ENCODE measurements around the gene EPB41L5. TPM values are rescaled to one million over a fixed set of nuclear protein-coding genes. Genes with fewer than 3 reads are reported as not detected.
A peak's percentile ranks its signal among the peaks of the same experiment; 100 is the strongest.

EPB41L5 gene
- total RNA-seq, 1 donor from 2014 or later, result 84.0 TPM

- no peak overlapping the region for H3K9ac ChIP-seq
- H3K4me1 Mint-ChIP-seq, result peaks cover 19% of the 10 kb centered on the region
- H3K4me3 Mint-ChIP-seq, result peak overlapping the region; percentile 84
- peak overlapping the region; percentile 80 for H3K4me2 ChIP-seq
- peaks cover 30% of the 10 kb centered on the region for H3K36me3 Mint-ChIP-seq
- H3K4me3 ChIP-seq, result peak overlapping the region; percentile 52
- H3K27me3 ChIP-seq, result peaks cover 13% of the 10 kb centered on the region
- peaks cover 6% of the 10 kb centered on the region for H3K4me1 ChIP-seq
- H4K20me1 ChIP-seq (ENCODE audit: low read depth), result no peaks in the 10 kb centered on the region
- H3K9me3 ChIP-seq (ENCODE audit: low read depth), result no peaks in the 10 kb centered on the region
- H3K27ac Mint-ChIP-seq, result peak overlapping the region; percentile 79
- H2AFZ ChIP-seq (replicated peaks), result peak overlapping the region; percentile 89
- TF ChIP-seq EZH2phosphoT487 (IDR thresholded peaks at IDR 0.05) (no peak), CTCF (IDR thresholded peaks at IDR 0.05) (no peak), EZH2 (IDR thresholded peaks at IDR 0.05) (no peak)
- no peaks in the 10 kb centered on the region for H3K36me3 ChIP-seq
- H3K27ac ChIP-seq, result no peak overlapping the region
- H3F3A ChIP-seq (ENCODE audit: low read depth), result no peaks in the 10 kb centered on the region
- DNase-seq (ENCODE audit: low spot score), result no peak
- H3K9me3 Mint-ChIP-seq, result peaks cover 15% of the 10 kb centered on the region
- H3K79me2 ChIP-seq (ENCODE audit: low read depth), result peaks cover 18% of the 10 kb centered on the region
- peaks cover 18% of the 10 kb centered on the region for H3K27me3 Mint-ChIP-seq (ENCODE audit: insufficient read depth, low read depth)
Measured at GRCh38 chr2:120222186-120223033, 209.5 kb downstream of the EPB41L5 start.

- peak; percentile 85 for DNase-seq (ENCODE audit: low spot score)
- peak within 1 kb of the TSS; percentile 88 for H3K4me3 Mint-ChIP-seq
- Histone ChIP-seq H4K20me1 (ENCODE audit: low read depth) (no peaks in the 10 kb centered on the region), H3K27ac (no peak within 1 kb of the TSS), H3F3A (ENCODE audit: low read depth) (no peaks in the 10 kb centered on the region), H3K4me3 (peak within 1 kb of the TSS; percentile 52), H3K9me3 (ENCODE audit: low read depth) (no peaks in the 10 kb centered on the region), H3K27me3 (peaks cover 13% of the 10 kb centered on the region), H3K36me3 (no peaks in the 10 kb centered on the region), H3K4me2 (peak within 1 kb of the TSS; percentile 80), H3K4me1 (peaks cover 6% of the 10 kb centered on the region), H3K9ac (no peak within 1 kb of the TSS), H3K79me2 (ENCODE audit: low read depth) (peaks cover 18% of the 10 kb centered on the region), H2AFZ (replicated peaks) (peak within 1 kb of the TSS; percentile 89)
- H3K9me3 Mint-ChIP-seq, result peaks cover 12% of the 10 kb centered on the region
- peaks cover 21% of the 10 kb centered on the region for H3K4me1 Mint-ChIP-seq
- H3K36me3 Mint-ChIP-seq, result peaks cover 27% of the 10 kb centered on the region
- TF ChIP-seq EZH2 (IDR thresholded peaks at IDR 0.05), result peak; percentile 47
- TF ChIP-seq EZH2phosphoT487 (IDR thresholded peaks at IDR 0.05), result no peak
- peak; percentile 40 for TF ChIP-seq CTCF (IDR thresholded peaks at IDR 0.05)
- H3K27me3 Mint-ChIP-seq (ENCODE audit: insufficient read depth, low read depth), result peaks cover 15% of the 10 kb centered on the region
- H3K27ac Mint-ChIP-seq, result peak within 1 kb of the TSS; percentile 79
Measured at GRCh38 chr2:120223034-120223912, 210.4 kb downstream of the EPB41L5 start, which contains the start of gene TMEM185B. Gene TMEM185B (minus strand): TSS chr2:120223400. CDS start chr2:120222976, 424 bp downstream.

- H3K27ac Mint-ChIP-seq, result no peak overlapping the region
- H3K36me3 Mint-ChIP-seq, result peaks cover 20% of the 10 kb centered on the region
- no peak overlapping the region for H3K9ac ChIP-seq
Measured at GRCh38 chr2:120224256-120224655, 211.4 kb downstream of the EPB41L5 start.

More at GRCh38 chr2:120224256-120224655, 211.4 kb downstream of the EPB41L5 start:
- Histone ChIP-seq H4K20me1 (ENCODE audit: low read depth) (no peaks in the 10 kb centered on the region), H3K4me1 (peaks cover 6% of the 10 kb centered on the region), H3K4me2 (peak overlapping the region; percentile 80), H3K36me3 (no peaks in the 10 kb centered on the region), H3K79me2 (ENCODE audit: low read depth) (peaks cover 18% of the 10 kb centered on the region), H3K4me3 (no peak overlapping the region), H3F3A (ENCODE audit: low read depth) (no peaks in the 10 kb centered on the region), H3K27me3 (peaks cover 13% of the 10 kb centered on the region), H2AFZ (replicated peaks) (no peak overlapping the region), H3K9me3 (ENCODE audit: low read depth) (no peaks in the 10 kb centered on the region), H3K27ac (no peak overlapping the region)
- TF ChIP-seq CTCF (IDR thresholded peaks at IDR 0.05) (no peak), EZH2phosphoT487 (IDR thresholded peaks at IDR 0.05) (no peak), EZH2 (IDR thresholded peaks at IDR 0.05) (no peak)
- Mint-ChIP-seq H3K27me3 (ENCODE audit: insufficient read depth, low read depth) (peaks cover 16% of the 10 kb centered on the region), H3K4me1 (peaks cover 21% of the 10 kb centered on the region), H3K4me3 (peak overlapping the region; percentile 88), H3K9me3 (peaks cover 12% of the 10 kb centered on the region)
- DNase-seq (ENCODE audit: low spot score), result no peak
